Esophagus squamous epithelium (tissue), 4 donors: ENCODE results near the gene NIM1K.

ENCODE experiments used
- POLR2A ChIP-seq, 4 donors: fragments of 450-650 bp; IDR thresholded peaks; one replicate each; pipeline ENCODE4 v1.6.1; 2017; ENCODE audit warnings: antibody characterized with exemption in 4 of 4, mild to moderate bottlenecking in 4 of 4, moderate library complexity in 3 of 4
- TF ChIP-seq, protein P1 (sequence below), 6 experiments: fragments of 450-650 bp in 4 of 6; fragments of 200-600 bp in 2 of 6; sonication (generic) in 2 of 6; IDR thresholded peaks; one replicate each; pipeline ENCODE4 v1.5.1; 2016 to 2019; ENCODE audit warnings: antibody characterized with exemption in 6 of 6, mild to moderate bottlenecking in 4 of 6, moderate library complexity in 4 of 6

DNA sequence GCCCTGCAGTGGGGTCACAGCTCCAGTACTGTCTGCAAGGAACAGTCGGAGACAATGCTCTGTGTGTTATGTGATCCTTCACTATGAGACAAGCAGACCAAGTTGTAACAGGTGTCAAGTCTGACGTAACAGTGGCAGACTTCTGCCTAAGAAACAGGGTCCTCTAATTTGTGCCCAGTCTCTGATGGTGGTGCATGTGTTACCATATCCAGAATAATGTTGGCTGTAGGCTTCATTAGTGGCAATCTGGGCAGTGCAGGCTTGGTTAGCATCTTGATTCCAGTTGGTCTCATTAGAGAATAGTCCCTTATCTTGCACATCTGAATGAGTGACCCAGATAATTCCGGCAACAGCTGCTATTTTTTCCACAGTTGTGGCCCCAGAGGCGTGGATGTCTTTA is 37.6 kb upstream of the NIM1K start:
- TF ChIP-seq POLR2A (IDR thresholded peaks at IDR 0.05) = no peak
- TF ChIP-seq, protein P1, sequence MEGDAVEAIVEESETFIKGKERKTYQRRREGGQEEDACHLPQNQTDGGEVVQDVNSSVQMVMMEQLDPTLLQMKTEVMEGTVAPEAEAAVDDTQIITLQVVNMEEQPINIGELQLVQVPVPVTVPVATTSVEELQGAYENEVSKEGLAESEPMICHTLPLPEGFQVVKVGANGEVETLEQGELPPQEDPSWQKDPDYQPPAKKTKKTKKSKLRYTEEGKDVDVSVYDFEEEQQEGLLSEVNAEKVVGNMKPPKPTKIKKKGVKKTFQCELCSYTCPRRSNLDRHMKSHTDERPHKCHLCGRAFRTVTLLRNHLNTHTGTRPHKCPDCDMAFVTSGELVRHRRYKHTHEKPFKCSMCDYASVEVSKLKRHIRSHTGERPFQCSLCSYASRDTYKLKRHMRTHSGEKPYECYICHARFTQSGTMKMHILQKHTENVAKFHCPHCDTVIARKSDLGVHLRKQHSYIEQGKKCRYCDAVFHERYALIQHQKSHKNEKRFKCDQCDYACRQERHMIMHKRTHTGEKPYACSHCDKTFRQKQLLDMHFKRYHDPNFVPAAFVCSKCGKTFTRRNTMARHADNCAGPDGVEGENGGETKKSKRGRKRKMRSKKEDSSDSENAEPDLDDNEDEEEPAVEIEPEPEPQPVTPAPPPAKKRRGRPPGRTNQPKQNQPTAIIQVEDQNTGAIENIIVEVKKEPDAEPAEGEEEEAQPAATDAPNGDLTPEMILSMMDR (IDR thresholded peaks at IDR 0.05) = no peak
